ENCODE results near the gene NEK9. TPM values are rescaled to one million over a fixed set of nuclear protein-coding genes. Genes with fewer than 3 reads are reported as not detected.

The NEK9 gene
- total and polyA plus RNA-seq, 9 of the 15 experiments (the other 6 are each of a cell fraction or from before 2014, with no cell fraction given), result 2.8 to 39.6 (median 19.8) TPM

DNA sequence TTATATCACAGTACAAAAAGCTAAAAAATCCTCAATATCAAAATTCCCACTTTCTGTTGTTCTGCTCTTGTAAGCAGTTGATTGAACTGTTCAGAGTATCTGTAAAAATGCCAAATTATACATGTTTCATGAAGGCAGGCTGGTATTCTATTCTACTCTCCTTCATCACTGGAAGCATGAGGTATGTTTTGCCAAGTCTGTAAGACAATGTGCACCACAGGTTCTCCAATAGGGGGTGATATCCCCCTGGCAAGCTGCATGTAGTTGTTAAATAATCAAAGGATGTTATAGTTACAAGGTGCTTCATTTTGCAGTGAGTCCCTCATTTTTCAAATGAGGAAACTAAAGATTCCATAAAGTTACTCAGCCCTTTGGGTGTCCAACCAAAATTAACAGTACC, 15.1 kb upstream of the NEK9 start (continued):
- TF ChIP-seq, protein P1, sequence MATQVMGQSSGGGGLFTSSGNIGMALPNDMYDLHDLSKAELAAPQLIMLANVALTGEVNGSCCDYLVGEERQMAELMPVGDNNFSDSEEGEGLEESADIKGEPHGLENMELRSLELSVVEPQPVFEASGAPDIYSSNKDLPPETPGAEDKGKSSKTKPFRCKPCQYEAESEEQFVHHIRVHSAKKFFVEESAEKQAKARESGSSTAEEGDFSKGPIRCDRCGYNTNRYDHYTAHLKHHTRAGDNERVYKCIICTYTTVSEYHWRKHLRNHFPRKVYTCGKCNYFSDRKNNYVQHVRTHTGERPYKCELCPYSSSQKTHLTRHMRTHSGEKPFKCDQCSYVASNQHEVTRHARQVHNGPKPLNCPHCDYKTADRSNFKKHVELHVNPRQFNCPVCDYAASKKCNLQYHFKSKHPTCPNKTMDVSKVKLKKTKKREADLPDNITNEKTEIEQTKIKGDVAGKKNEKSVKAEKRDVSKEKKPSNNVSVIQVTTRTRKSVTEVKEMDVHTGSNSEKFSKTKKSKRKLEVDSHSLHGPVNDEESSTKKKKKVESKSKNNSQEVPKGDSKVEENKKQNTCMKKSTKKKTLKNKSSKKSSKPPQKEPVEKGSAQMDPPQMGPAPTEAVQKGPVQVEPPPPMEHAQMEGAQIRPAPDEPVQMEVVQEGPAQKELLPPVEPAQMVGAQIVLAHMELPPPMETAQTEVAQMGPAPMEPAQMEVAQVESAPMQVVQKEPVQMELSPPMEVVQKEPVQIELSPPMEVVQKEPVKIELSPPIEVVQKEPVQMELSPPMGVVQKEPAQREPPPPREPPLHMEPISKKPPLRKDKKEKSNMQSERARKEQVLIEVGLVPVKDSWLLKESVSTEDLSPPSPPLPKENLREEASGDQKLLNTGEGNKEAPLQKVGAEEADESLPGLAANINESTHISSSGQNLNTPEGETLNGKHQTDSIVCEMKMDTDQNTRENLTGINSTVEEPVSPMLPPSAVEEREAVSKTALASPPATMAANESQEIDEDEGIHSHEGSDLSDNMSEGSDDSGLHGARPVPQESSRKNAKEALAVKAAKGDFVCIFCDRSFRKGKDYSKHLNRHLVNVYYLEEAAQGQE (IDR thresholded peaks at IDR 0.05; ENCODE audit: borderline replicate concordance), result peak; percentile 36; the same call in 1 of the 2 replicates
- TF ChIP-seq, protein P1 (CRISPR knock-in tag; IDR thresholded peaks at IDR 0.05; ENCODE audit: low read depth), result no peak
- TF ChIP-seq, protein P2, sequence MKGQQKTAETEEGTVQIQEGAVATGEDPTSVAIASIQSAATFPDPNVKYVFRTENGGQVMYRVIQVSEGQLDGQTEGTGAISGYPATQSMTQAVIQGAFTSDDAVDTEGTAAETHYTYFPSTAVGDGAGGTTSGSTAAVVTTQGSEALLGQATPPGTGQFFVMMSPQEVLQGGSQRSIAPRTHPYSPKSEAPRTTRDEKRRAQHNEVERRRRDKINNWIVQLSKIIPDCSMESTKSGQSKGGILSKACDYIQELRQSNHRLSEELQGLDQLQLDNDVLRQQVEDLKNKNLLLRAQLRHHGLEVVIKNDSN (CRISPR knock-in tag; IDR thresholded peaks at IDR 0.05), result no peak
- TF ChIP-seq, protein P3, sequence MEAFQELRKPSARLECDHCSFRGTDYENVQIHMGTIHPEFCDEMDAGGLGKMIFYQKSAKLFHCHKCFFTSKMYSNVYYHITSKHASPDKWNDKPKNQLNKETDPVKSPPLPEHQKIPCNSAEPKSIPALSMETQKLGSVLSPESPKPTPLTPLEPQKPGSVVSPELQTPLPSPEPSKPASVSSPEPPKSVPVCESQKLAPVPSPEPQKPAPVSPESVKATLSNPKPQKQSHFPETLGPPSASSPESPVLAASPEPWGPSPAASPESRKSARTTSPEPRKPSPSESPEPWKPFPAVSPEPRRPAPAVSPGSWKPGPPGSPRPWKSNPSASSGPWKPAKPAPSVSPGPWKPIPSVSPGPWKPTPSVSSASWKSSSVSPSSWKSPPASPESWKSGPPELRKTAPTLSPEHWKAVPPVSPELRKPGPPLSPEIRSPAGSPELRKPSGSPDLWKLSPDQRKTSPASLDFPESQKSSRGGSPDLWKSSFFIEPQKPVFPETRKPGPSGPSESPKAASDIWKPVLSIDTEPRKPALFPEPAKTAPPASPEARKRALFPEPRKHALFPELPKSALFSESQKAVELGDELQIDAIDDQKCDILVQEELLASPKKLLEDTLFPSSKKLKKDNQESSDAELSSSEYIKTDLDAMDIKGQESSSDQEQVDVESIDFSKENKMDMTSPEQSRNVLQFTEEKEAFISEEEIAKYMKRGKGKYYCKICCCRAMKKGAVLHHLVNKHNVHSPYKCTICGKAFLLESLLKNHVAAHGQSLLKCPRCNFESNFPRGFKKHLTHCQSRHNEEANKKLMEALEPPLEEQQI (IDR thresholded peaks at IDR 0.05), result no peak
- TF ChIP-seq ZNF551 (CRISPR knock-in tag; IDR thresholded peaks at IDR 0.05), result no peak
- TF ChIP-seq SMC3 (conservative IDR thresholded peaks at IDR 0.05; ENCODE audit: insufficient read depth, low read depth, low read length), result 0 out of 2 replicates have a peak, but pooled peaks have one; percentile 14
- TF ChIP-seq, protein P4, sequence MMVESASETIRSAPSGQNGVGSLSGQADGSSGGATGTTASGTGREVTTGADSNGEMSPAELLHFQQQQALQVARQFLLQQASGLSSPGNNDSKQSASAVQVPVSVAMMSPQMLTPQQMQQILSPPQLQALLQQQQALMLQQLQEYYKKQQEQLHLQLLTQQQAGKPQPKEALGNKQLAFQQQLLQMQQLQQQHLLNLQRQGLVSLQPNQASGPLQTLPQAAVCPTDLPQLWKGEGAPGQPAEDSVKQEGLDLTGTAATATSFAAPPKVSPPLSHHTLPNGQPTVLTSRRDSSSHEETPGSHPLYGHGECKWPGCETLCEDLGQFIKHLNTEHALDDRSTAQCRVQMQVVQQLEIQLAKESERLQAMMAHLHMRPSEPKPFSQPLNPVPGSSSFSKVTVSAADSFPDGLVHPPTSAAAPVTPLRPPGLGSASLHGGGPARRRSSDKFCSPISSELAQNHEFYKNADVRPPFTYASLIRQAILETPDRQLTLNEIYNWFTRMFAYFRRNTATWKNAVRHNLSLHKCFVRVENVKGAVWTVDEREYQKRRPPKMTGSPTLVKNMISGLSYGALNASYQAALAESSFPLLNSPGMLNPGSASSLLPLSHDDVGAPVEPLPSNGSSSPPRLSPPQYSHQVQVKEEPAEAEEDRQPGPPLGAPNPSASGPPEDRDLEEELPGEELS (CRISPR knock-in tag; IDR thresholded peaks at IDR 0.05; ENCODE audit: borderline replicate concordance), result no peak
- TF ChIP-seq SMARCB1 (IDR thresholded peaks at IDR 0.05; ENCODE audit: insufficient read length, low read depth), result no peak
